Tibial nerve (tissue), 4 donors: ENCODE data around the gene EXOC2.

Experiments used
- EP300 ChIP-seq, 2 donors: sonication (generic); formaldehyde crosslinking; IDR thresholded peaks; one replicate each; pipeline ENCODE4 v1.6.1; 2017; ENCODE audit warnings: antibody characterized with exemption in 2 of 2, mild to moderate bottlenecking in 1 of 2
- TF ChIP-seq, protein P1 (sequence below), 5 experiments: fragments of 200-600 bp in 3 of 5; fragments of 450-650 bp in 2 of 5; sonication (generic) in 3 of 5; IDR thresholded peaks; one replicate each; pipeline ENCODE4 v1.5.1; 2016 to 2019; ENCODE audit warnings: antibody characterized with exemption in 5 of 5, mild to moderate bottlenecking in 3 of 5, moderate library complexity in 2 of 5

GRCh38 chr6:466564-466963, 226.4 kb downstream of the EXOC2 start:
- TF ChIP-seq, protein P1, sequence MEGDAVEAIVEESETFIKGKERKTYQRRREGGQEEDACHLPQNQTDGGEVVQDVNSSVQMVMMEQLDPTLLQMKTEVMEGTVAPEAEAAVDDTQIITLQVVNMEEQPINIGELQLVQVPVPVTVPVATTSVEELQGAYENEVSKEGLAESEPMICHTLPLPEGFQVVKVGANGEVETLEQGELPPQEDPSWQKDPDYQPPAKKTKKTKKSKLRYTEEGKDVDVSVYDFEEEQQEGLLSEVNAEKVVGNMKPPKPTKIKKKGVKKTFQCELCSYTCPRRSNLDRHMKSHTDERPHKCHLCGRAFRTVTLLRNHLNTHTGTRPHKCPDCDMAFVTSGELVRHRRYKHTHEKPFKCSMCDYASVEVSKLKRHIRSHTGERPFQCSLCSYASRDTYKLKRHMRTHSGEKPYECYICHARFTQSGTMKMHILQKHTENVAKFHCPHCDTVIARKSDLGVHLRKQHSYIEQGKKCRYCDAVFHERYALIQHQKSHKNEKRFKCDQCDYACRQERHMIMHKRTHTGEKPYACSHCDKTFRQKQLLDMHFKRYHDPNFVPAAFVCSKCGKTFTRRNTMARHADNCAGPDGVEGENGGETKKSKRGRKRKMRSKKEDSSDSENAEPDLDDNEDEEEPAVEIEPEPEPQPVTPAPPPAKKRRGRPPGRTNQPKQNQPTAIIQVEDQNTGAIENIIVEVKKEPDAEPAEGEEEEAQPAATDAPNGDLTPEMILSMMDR (IDR thresholded peaks at IDR 0.05) = no peak
- no peak for TF ChIP-seq EP300 (IDR thresholded peaks at IDR 0.05)
